Activated CD8-positive, alpha-beta memory T cell treated with anti-CD3 and anti-CD28 coated beads for 36 hours (primary cell): ENCODE results near the gene TRAPPC5. TPM values are rescaled to one million over a fixed set of nuclear protein-coding genes. Genes with fewer than 3 reads are reported as not detected.

ENCODE experiments used
- CTCF ChIA-PET: fragments of 350-600 bp; sonication (Branson Sonifier 250); formaldehyde crosslinking; loops from one replicate; lab custom pipeline; 2021; ENCODE audit warnings: antibody characterized with exemption; lab: Charles Lee
- POLR2A ChIA-PET: fragments of 350-600 bp; sonication (Branson Sonifier 250); formaldehyde crosslinking; loops from one replicate; lab custom pipeline; 2021; ENCODE audit warnings: antibody characterized with exemption; lab: Charles Lee
- total RNA-seq, 2 experiments: library from RNA; stranded (reverse); gene quantifications; one replicate each; pipeline ENCODE4 v1.2.3, GENCODE V29; 2021

TRAPPC5 gene
- total RNA-seq, 2 experiments from 2014 or later = 71.1 to 73.2 TPM

GRCh38 chr19:7706188-7706954 is 25.7 kb downstream of the TRAPPC5 start:
- ChIA-PET POLR2A (interaction anchor here (1.6 kb wide), 1 partner anchor 25 kb away, joined by 4 read pairs; no protein-coding TSS in a partner anchor), CTCF (interaction anchor here (1.0 to 1.3 kb wide), 4 partner anchors 15 to 138 kb away, joined by 3 to 4 read pairs (median 3); partner anchors contain the start of gene TRAPPC5)

- CTCF ChIA-PET = interaction anchor here (1.0 to 1.1 kb wide), 2 partner anchors 26 to 139 kb away, joined by 3 read pairs; partner anchors contain the start of gene TRAPPC5
- POLR2A ChIA-PET = no interaction called here
Observed at GRCh38 chr19:7706955-7707456, 26.4 kb downstream of the TRAPPC5 start.

GRCh38 chr19:7709932-7710460 is 29.4 kb downstream of the TRAPPC5 start:
- ChIA-PET POLR2A (no interaction called here), CTCF (interaction anchor here (1.0 kb wide), 1 partner anchor 12 kb away, joined by 3 read pairs; no protein-coding TSS in a partner anchor)

GRCh38 chr19:7710616-7711015 is 30.0 kb downstream of the TRAPPC5 start:
- ChIA-PET POLR2A (no interaction called here), CTCF (no interaction called here)

- POLR2A ChIA-PET = no interaction called here
- CTCF ChIA-PET = no interaction called here
Observed at GRCh38 chr19:7715671-7716070, 35.0 kb downstream of the TRAPPC5 start.

- CTCF ChIA-PET = no interaction called here
Observed at GRCh38 chr19:7716762-7717161, 36.1 kb downstream of the TRAPPC5 start.

GRCh38 chr19:7718668-7719067 is 38.0 kb downstream of the TRAPPC5 start:
- ChIA-PET POLR2A (interaction anchor here (0.6 kb wide), 1 partner anchor 25 kb away, joined by 3 read pairs; no protein-coding TSS in a partner anchor), CTCF (no interaction called here)

More at GRCh38 chr19:7716762-7717161, 36.1 kb downstream of the TRAPPC5 start:
- POLR2A ChIA-PET = no interaction called here

GRCh38 chr19:7720351-7720750 is 39.7 kb downstream of the TRAPPC5 start:
- ChIA-PET POLR2A (no interaction called here), CTCF (interaction anchor here (0.6 kb wide), 1 partner anchor 298 kb away, joined by 3 read pairs; no protein-coding TSS in a partner anchor)

- CTCF ChIA-PET = interaction anchor here (1.3 kb wide), 1 partner anchor 17 kb away, joined by 3 read pairs; no protein-coding TSS in a partner anchor
- POLR2A ChIA-PET = no interaction called here
Observed at GRCh38 chr19:7722231-7722651, 41.6 kb downstream of the TRAPPC5 start.

GRCh38 chr19:7725791-7726190 is 45.2 kb downstream of the TRAPPC5 start:
- CTCF ChIA-PET = no interaction called here
- POLR2A ChIA-PET = no interaction called here

GRCh38 chr19:7729211-7729610 is 48.6 kb downstream of the TRAPPC5 start:
- CTCF ChIA-PET = no interaction called here
- POLR2A ChIA-PET = no interaction called here

GRCh38 chr19:7729831-7730285 is 49.2 kb downstream of the TRAPPC5 start:
- CTCF ChIA-PET = no interaction called here
- POLR2A ChIA-PET = no interaction called here

GRCh38 chr19:7730286-7731217 is 49.9 kb downstream of the TRAPPC5 start:
- ChIA-PET CTCF (no interaction called here), POLR2A (no interaction called here)

- CTCF ChIA-PET = no interaction called here
- POLR2A ChIA-PET = no interaction called here
Observed at GRCh38 chr19:7731218-7731595, 50.6 kb downstream of the TRAPPC5 start.

- CTCF ChIA-PET = no interaction called here
Observed at GRCh38 chr19:7731615-7732014, 51.0 kb downstream of the TRAPPC5 start.

GRCh38 chr19:7732045-7732444 is 51.4 kb downstream of the TRAPPC5 start, which contains the start of gene CLEC4G:
CLEC4G (minus strand) TSS chr19:7732110; CDS start chr19:7732102, 8 bp downstream.
- ChIA-PET CTCF (no interaction called here), POLR2A (no interaction called here)

More at GRCh38 chr19:7731615-7732014, 51.0 kb downstream of the TRAPPC5 start:
- POLR2A ChIA-PET = no interaction called here

GRCh38 chr19:7733376-7733775 is 52.7 kb downstream of the TRAPPC5 start:
- CTCF ChIA-PET = no interaction called here

GRCh38 chr19:7734220-7735203 is 53.9 kb downstream of the TRAPPC5 start:
- ChIA-PET POLR2A (no interaction called here), CTCF (interaction anchor here (1.3 kb wide), 1 partner anchor 37 kb away, joined by 3 read pairs; no protein-coding TSS in a partner anchor)

More at GRCh38 chr19:7733376-7733775, 52.7 kb downstream of the TRAPPC5 start:
- POLR2A ChIA-PET = no interaction called here
